Epithelial cell of esophagus (primary cell): ENCODE results near the gene DNAH5.

Experiments
- DNase-seq: peaks from one replicate; pipeline ENCODE4 v3.0.0; 2010; ENCODE audit warnings: low read depth
- H3K4me3 ChIP-seq: 2 replicates; pipeline ENCODE4 v1.5.1; 2011; ENCODE audit warnings: mild to moderate bottlenecking, low read length, control low read depth
- CTCF ChIP-seq: IDR thresholded peaks from 2 replicates; pipeline ENCODE4 v1.5.1; 2011; ENCODE audit warnings: low read depth, mild to moderate bottlenecking, low read length, control low read depth, inconsistent platforms; ENCODE audit not compliant: insufficient read depth; ENCODE audit errors: missing control alignments

DNAH5 gene

GRCh38 chr5:13972029-13972428, 27.5 kb upstream of the DNAH5 start:
- no peak for TF ChIP-seq CTCF
- DNase-seq = peak; percentile 52
- no peak overlapping the region for H3K4me3 ChIP-seq

- H3K4me3 ChIP-seq = no peak overlapping the region
- peak; percentile 78 for DNase-seq
- TF ChIP-seq CTCF = peak; percentile 86
Measured at GRCh38 chr5:13957032-13957645, 12.7 kb upstream of the DNAH5 start.

- no peak for DNase-seq
- no peak overlapping the region for H3K4me3 ChIP-seq
- TF ChIP-seq CTCF = no peak
Measured at GRCh38 chr5:13956471-13956870, 12.0 kb upstream of the DNAH5 start.

GRCh38 chr5:13955896-13956295, 11.4 kb upstream of the DNAH5 start:
- H3K4me3 ChIP-seq = no peak overlapping the region
- DNase-seq = no peak
- TF ChIP-seq CTCF = no peak

GRCh38 chr5:13946111-13946510, 1.6 kb upstream of the DNAH5 start:
- peak; percentile 79 for DNase-seq
- TF ChIP-seq CTCF = no peak
- no peak overlapping the region for H3K4me3 ChIP-seq

GRCh38 chr5:13945271-13945670, 783 bp upstream of the DNAH5 start:
- TF ChIP-seq CTCF = no peak
- H3K4me3 ChIP-seq = no peak overlapping the region
- DNase-seq = no peak

- DNase-seq = no peak
- H3K4me3 ChIP-seq = no peak overlapping the region
Measured at GRCh38 chr5:13943676-13944075, 812 bp downstream of the DNAH5 start.

More at GRCh38 chr5:13943676-13944075, 812 bp downstream of the DNAH5 start:
- no peak for TF ChIP-seq CTCF
